ENCODE measurements around the gene PREX1.

DNA sequence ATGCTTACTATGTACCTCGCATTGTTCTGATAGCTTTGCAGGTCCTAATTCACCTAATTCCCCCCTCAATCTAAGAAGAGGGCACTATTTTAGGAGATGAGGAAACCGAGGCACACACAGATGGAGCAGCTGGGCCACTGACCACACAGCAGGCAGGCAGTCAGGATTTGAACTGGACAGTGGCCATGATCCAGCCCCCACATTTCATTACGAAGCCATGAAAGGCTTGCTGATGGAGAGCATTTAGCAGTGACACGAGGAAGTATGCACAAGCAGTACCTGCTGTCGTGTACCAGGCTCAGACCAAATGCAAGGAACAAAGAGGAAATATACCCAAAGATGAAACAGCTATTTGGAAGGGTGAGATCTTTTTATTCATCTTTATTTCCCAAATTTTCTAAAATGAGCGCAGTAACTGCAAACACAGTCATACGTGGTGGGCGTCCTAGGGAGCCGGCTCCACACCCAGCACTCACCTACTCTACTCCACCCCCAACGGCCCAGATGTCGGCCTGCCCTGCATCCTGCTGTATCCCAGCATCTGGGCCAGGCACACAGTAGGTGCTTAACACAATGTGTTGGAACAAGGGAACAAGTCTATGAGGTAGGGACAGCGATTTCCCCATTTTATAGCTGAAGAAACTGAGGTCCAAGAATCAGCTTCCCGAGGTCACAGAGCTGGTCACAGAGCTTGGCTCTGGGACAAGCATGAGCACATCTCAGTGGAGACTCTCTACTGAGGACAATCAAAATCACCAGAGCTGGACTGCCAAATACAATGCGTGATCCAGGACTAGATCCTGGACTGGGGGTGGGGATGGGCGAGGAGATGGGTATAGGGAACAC lies 15.0 kb downstream of the PREX1 start:
- TF ChIP-seq CTCF (IDR thresholded peaks at IDR 0.05), result no peak
- no peak for TF ChIP-seq POLR2A (IDR thresholded peaks at IDR 0.05)

All from adrenal gland (tissue), 5 donors.